Loucy (cell line): ENCODE measurements around the gene CDRT15.

Experiments used
- H2AFZ ChIP-seq: fragments of 200-600 bp; sonication (generic); 2 replicates; pipeline ENCODE4 v1.6.0; 2016; ENCODE audit warnings: antibody characterized with exemption, mild to moderate bottlenecking, low read length, moderate library complexity
- H3F3A ChIP-seq: fragments of 200-600 bp; 2 replicates; pipeline ENCODE4 v1.6.0; 2016; ENCODE audit warnings: antibody characterized with exemption, low read depth, mild to moderate bottlenecking
- H3K27me3 ChIP-seq: fragments of 200-600 bp; sonication (generic); 2 replicates; pipeline ENCODE4 v1.6.1; 2014; ENCODE audit warnings: low read length, mild to moderate bottlenecking; ENCODE audit not compliant: insufficient read depth, poor library complexity, severe bottlenecking
- H3K36me3 ChIP-seq: fragments of 200-600 bp; sonication (generic); 2 replicates; pipeline ENCODE4 v1.6.1; 2016; ENCODE audit warnings: low read length; ENCODE audit not compliant: insufficient read depth
- H3K4me1 ChIP-seq: fragments of 200-600 bp; sonication (generic); 2 replicates; pipeline ENCODE4 v1.5.1; 2014; ENCODE audit warnings: low read length, mild to moderate bottlenecking; ENCODE audit not compliant: insufficient read depth, poor library complexity, severe bottlenecking
- H3K4me2 ChIP-seq: fragments of 200-600 bp; sonication (generic); 2 replicates; pipeline ENCODE4 v1.6.0; 2014; ENCODE audit warnings: antibody characterized with exemption, low read length, low read depth, mild to moderate bottlenecking; ENCODE audit not compliant: poor library complexity, severe bottlenecking
- H3K4me3 ChIP-seq: fragments of 200-600 bp; sonication (generic); 2 replicates; pipeline ENCODE4 v1.5.1; 2014; ENCODE audit warnings: low read length, mild to moderate bottlenecking, mixed read lengths; ENCODE audit not compliant: poor library complexity, severe bottlenecking
- H3K79me2 ChIP-seq: fragments of 200-600 bp; sonication (generic); 2 replicates; pipeline ENCODE4 v1.6.1; 2014; ENCODE audit warnings: low read length; ENCODE audit not compliant: insufficient read depth
- H3K9ac ChIP-seq: fragments of 200-600 bp; sonication (generic); 2 replicates; pipeline ENCODE4 v1.6.0; 2014; ENCODE audit warnings: mild to moderate bottlenecking, low read depth, low read length, moderate library complexity; ENCODE audit not compliant: poor library complexity, severe bottlenecking
- H3K9me2 ChIP-seq: fragments of 200-600 bp; sonication (generic); replicated peaks from 2 replicates; pipeline ENCODE4 v1.6.1; 2016; ENCODE audit warnings: low read depth, low read length, mixed read lengths
- H3K9me3 ChIP-seq: fragments of 200-600 bp; sonication (generic); 2 replicates; pipeline ENCODE4 v1.6.1; 2014; ENCODE audit warnings: mild to moderate bottlenecking, antibody characterized with exemption, low read length, low read depth; ENCODE audit not compliant: insufficient read depth
- H4K20me1 ChIP-seq: fragments of 200-600 bp; sonication (generic); 2 replicates; pipeline ENCODE4 v1.6.0; 2014; ENCODE audit warnings: antibody characterized with exemption, low read length, mild to moderate bottlenecking; ENCODE audit not compliant: insufficient read depth, poor library complexity, severe bottlenecking
- CTCF ChIP-seq: fragments of 200-600 bp; sonication (generic); conservative IDR thresholded peaks from 2 replicates; pipeline ENCODE4 v1.5.1; 2014; ENCODE audit warnings: mild to moderate bottlenecking, antibody characterized with exemption, low read length
- EZH2phosphoT487 ChIP-seq: fragments of 200-600 bp; IDR thresholded peaks from 2 replicates; pipeline ENCODE4 v1.6.1; 2018; ENCODE audit warnings: antibody characterized with exemption, mild to moderate bottlenecking, moderate library complexity, borderline replicate concordance

CDRT15 gene

GRCh38 chr17:14205992-14206461 is 30.6 kb downstream of the CDRT15 start:
- Histone ChIP-seq H3K79me2 (no peaks in the 10 kb centered on the region), H3K4me3 (no peak overlapping the region), H3K9me2 (no peaks in the 10 kb centered on the region), H3K27me3 (peaks cover 18% of the 10 kb centered on the region), H3K9ac (no peak overlapping the region), H3K4me1 (no peaks in the 10 kb centered on the region), H3K36me3 (peaks cover 5% of the 10 kb centered on the region; the same call in 1 of the 2 replicates), H3F3A (no peaks in the 10 kb centered on the region), H4K20me1 (peaks cover 31% of the 10 kb centered on the region), H3K4me2 (no peak overlapping the region), H3K9me3 (no peaks in the 10 kb centered on the region), H2AFZ (no peak overlapping the region)
- TF ChIP-seq EZH2phosphoT487 (no peak), CTCF (no peak)

GRCh38 chr17:14205380-14205779 is 31.3 kb downstream of the CDRT15 start:
- TF ChIP-seq CTCF (no peak), EZH2phosphoT487 (no peak)
- H4K20me1 ChIP-seq: peaks cover 31% of the 10 kb centered on the region
- no peak overlapping the region for H3K4me3 ChIP-seq
- no peaks in the 10 kb centered on the region for H3K9me2 ChIP-seq
- H3K9ac ChIP-seq: no peak overlapping the region
- no peak overlapping the region for H2AFZ ChIP-seq
- H3K4me1 ChIP-seq: no peaks in the 10 kb centered on the region
- peaks cover 5% of the 10 kb centered on the region; the same call in 1 of the 2 replicates for H3K36me3 ChIP-seq
- peaks cover 18% of the 10 kb centered on the region for H3K27me3 ChIP-seq
- no peaks in the 10 kb centered on the region for H3F3A ChIP-seq
- no peaks in the 10 kb centered on the region for H3K9me3 ChIP-seq
- H3K79me2 ChIP-seq: no peaks in the 10 kb centered on the region
- no peak overlapping the region for H3K4me2 ChIP-seq

- no peak for TF ChIP-seq CTCF
- TF ChIP-seq EZH2phosphoT487: no peak
- H3K9me3 ChIP-seq: no peaks in the 10 kb centered on the region
These were observed 32.1 kb downstream of the CDRT15 start for GRCh38 chr17:14204546-14204945.

More at GRCh38 chr17:14204546-14204945, 32.1 kb downstream of the CDRT15 start:
- H3K9ac ChIP-seq: no peak overlapping the region
- H3K4me1 ChIP-seq: no peaks in the 10 kb centered on the region
- H4K20me1 ChIP-seq: peaks cover 34% of the 10 kb centered on the region
- no peaks in the 10 kb centered on the region for H3K9me2 ChIP-seq
- no peak overlapping the region for H3K4me3 ChIP-seq
- peaks cover 5% of the 10 kb centered on the region; the same call in 1 of the 2 replicates for H3K36me3 ChIP-seq
- H2AFZ ChIP-seq: no peak overlapping the region
- no peaks in the 10 kb centered on the region for H3K79me2 ChIP-seq
- no peak overlapping the region for H3K4me2 ChIP-seq
- H3F3A ChIP-seq: no peaks in the 10 kb centered on the region
- H3K27me3 ChIP-seq: peaks cover 25% of the 10 kb centered on the region
